A549 (cell line): Measurements from ENCODE around the gene MINDY1.

Experiments
- CBX2 ChIP-seq: fragments of 200-600 bp; sonication (generic); IDR thresholded peaks from 2 replicates; pipeline ENCODE4 v1.6.1; 2016; ENCODE audit warnings: low read depth, mild to moderate bottlenecking, borderline replicate concordance
- EHF ChIP-seq: fragments of 250-450 bp; sonication (Bioruptor Pico); IDR thresholded peaks from 2 replicates; pipeline ENCODE4 v1.5.0; 2020; ENCODE audit warnings: mild to moderate bottlenecking
- EP300 ChIP-seq, 2 experiments: fragments of >200 bp; sonication (Bioruptor Twin); formaldehyde crosslinking; IDR thresholded peaks; 2 replicates in 1 of 2; 3 replicates in 1 of 2; pipeline ENCODE4 v1.6.1; 2016 to 2017
- HDAC2 ChIP-seq: fragments of 200-600 bp; sonication (generic); IDR thresholded peaks from 2 replicates; pipeline ENCODE4 v1.6.1; 2016
- MYC ChIP-seq: IDR thresholded peaks from 2 replicates; pipeline ENCODE4 v1.6.1; 2012; ENCODE audit warnings: mild to moderate bottlenecking, inconsistent platforms, low read length, improper control_type of control experiment, borderline replicate concordance
- NFE2L2 ChIP-seq: fragments of 150-350 bp; conservative IDR thresholded peaks from 2 replicates; pipeline ENCODE4 v1.6.1; 2014; ENCODE audit warnings: low read length
- POLR2A ChIP-seq: IDR thresholded peaks from 2 replicates; pipeline ENCODE4 v1.6.1; 2012; ENCODE audit warnings: mild to moderate bottlenecking, low read length
- ZC3H11A ChIP-seq: fragments of 450-650 bp; IDR thresholded peaks from 2 replicates; pipeline ENCODE4 v1.6.1; 2014; ENCODE audit warnings: antibody characterized with exemption, mild to moderate bottlenecking
- ZSCAN20 ChIP-seq: fragments of 250-450 bp; sonication (Bioruptor Pico); IDR thresholded peaks from 2 replicates; pipeline ENCODE4 v1.8.0; 2022; ENCODE audit warnings: mild to moderate bottlenecking, moderate library complexity
- TF ChIP-seq, protein P1 (sequence below): fragments of 200-600 bp; sonication (generic); IDR thresholded peaks from 2 replicates; pipeline ENCODE4 v1.6.1; 2016; ENCODE audit warnings: antibody characterized with exemption, mild to moderate bottlenecking, moderate library complexity
- TF ChIP-seq, protein P2 (sequence below): fragments of >200 bp; sonication (Bioruptor Twin); formaldehyde crosslinking; IDR thresholded peaks from 3 replicates; pipeline ENCODE4 v1.5.1; 2016
- TF ChIP-seq, protein P3 (sequence below): fragments of >200 bp; sonication (Bioruptor Twin); formaldehyde crosslinking; IDR thresholded peaks from 3 replicates; pipeline ENCODE4 v1.6.1; 2016
- TF ChIP-seq, protein P4 (sequence below): fragments of 250-450 bp; sonication (Bioruptor Pico); IDR thresholded peaks from 2 replicates; pipeline ENCODE4 v1.5.0; 2021; ENCODE audit warnings: mild to moderate bottlenecking, moderate library complexity, borderline replicate concordance

DNA sequence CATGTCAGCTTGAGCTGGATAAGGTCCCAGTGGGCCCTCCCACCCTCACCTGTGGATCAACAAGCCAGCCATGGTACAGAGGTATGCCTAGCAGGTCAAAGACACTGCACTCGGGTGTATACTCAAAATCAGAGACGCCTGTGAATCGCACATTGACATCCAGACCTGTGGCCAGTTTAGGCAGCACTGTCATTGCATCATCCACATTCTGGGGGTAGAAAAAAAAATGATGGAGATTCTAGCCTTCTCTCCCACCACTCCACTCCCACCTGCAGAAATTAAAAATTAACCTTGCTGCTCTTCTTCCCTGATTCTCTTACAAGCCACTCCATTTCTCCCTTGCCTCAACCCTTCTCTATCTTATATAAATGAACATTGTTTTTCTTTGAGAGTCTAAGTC lies 6.3 kb downstream of the MINDY1 start:
- TF ChIP-seq, protein P1, sequence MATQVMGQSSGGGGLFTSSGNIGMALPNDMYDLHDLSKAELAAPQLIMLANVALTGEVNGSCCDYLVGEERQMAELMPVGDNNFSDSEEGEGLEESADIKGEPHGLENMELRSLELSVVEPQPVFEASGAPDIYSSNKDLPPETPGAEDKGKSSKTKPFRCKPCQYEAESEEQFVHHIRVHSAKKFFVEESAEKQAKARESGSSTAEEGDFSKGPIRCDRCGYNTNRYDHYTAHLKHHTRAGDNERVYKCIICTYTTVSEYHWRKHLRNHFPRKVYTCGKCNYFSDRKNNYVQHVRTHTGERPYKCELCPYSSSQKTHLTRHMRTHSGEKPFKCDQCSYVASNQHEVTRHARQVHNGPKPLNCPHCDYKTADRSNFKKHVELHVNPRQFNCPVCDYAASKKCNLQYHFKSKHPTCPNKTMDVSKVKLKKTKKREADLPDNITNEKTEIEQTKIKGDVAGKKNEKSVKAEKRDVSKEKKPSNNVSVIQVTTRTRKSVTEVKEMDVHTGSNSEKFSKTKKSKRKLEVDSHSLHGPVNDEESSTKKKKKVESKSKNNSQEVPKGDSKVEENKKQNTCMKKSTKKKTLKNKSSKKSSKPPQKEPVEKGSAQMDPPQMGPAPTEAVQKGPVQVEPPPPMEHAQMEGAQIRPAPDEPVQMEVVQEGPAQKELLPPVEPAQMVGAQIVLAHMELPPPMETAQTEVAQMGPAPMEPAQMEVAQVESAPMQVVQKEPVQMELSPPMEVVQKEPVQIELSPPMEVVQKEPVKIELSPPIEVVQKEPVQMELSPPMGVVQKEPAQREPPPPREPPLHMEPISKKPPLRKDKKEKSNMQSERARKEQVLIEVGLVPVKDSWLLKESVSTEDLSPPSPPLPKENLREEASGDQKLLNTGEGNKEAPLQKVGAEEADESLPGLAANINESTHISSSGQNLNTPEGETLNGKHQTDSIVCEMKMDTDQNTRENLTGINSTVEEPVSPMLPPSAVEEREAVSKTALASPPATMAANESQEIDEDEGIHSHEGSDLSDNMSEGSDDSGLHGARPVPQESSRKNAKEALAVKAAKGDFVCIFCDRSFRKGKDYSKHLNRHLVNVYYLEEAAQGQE = no peak
- TF ChIP-seq HDAC2 (no peak), POLR2A (no peak), ZSCAN20 (CRISPR knock-in tag) (no peak), ZC3H11A (no peak), EHF (CRISPR knock-in tag) (no peak), NFE2L2 (no peak), EP300 (IDR thresholded peaks at IDR 0.05) (no peak), MYC (no peak), CBX2 (no peak)
- TF ChIP-seq, protein P2, sequence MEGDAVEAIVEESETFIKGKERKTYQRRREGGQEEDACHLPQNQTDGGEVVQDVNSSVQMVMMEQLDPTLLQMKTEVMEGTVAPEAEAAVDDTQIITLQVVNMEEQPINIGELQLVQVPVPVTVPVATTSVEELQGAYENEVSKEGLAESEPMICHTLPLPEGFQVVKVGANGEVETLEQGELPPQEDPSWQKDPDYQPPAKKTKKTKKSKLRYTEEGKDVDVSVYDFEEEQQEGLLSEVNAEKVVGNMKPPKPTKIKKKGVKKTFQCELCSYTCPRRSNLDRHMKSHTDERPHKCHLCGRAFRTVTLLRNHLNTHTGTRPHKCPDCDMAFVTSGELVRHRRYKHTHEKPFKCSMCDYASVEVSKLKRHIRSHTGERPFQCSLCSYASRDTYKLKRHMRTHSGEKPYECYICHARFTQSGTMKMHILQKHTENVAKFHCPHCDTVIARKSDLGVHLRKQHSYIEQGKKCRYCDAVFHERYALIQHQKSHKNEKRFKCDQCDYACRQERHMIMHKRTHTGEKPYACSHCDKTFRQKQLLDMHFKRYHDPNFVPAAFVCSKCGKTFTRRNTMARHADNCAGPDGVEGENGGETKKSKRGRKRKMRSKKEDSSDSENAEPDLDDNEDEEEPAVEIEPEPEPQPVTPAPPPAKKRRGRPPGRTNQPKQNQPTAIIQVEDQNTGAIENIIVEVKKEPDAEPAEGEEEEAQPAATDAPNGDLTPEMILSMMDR = no peak
- TF ChIP-seq, protein P3, sequence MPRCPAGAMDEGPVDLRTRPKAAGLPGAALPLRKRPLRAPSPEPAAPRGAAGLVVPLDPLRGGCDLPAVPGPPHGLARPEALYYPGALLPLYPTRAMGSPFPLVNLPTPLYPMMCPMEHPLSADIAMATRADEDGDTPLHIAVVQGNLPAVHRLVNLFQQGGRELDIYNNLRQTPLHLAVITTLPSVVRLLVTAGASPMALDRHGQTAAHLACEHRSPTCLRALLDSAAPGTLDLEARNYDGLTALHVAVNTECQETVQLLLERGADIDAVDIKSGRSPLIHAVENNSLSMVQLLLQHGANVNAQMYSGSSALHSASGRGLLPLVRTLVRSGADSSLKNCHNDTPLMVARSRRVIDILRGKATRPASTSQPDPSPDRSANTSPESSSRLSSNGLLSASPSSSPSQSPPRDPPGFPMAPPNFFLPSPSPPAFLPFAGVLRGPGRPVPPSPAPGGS = no peak
- TF ChIP-seq, protein P4, sequence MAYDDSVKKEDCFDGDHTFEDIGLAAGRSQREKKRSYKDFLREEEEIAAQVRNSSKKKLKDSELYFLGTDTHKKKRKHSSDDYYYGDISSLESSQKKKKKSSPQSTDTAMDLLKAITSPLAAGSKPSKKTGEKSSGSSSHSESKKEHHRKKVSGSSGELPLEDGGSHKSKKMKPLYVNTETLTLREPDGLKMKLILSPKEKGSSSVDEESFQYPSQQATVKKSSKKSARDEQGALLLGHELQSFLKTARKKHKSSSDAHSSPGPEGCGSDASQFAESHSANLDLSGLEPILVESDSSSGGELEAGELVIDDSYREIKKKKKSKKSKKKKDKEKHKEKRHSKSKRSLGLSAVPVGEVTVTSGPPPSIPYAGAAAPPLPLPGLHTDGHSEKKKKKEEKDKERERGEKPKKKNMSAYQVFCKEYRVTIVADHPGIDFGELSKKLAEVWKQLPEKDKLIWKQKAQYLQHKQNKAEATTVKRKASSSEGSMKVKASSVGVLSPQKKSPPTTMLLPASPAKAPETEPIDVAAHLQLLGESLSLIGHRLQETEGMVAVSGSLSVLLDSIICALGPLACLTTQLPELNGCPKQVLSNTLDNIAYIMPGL (CRISPR knock-in tag) = no peak
